Measurements from ENCODE around the gene CHEK2.
"Not testable (repeated sequence)": the region's sequence is repeated elsewhere in the genome, so short reads cannot be mapped to it uniquely, and the experiment has no call there.

Gene CHEK2

GRCh38 chr22:28689796-28690195, 51.8 kb downstream of the CHEK2 start:
- not testable (repeated sequence) for DNase-seq (ENCODE audit: low read depth)

GRCh38 chr22:28682966-28683365, 58.7 kb downstream of the CHEK2 start:
- DNase-seq (ENCODE audit: low read depth), result not testable (repeated sequence)

GRCh38 chr22:28680813-28681490, 60.7 kb downstream of the CHEK2 start:
- not testable (repeated sequence) for DNase-seq (ENCODE audit: low read depth)

GRCh38 chr22:28679611-28680287, 61.9 kb downstream of the CHEK2 start, which contains the start of gene TTC28:
Gene TTC28 (minus strand): TSS chr22:28679840. CDS start chr22:28679723, 117 bp downstream.
- peak; percentile 3 for DNase-seq (ENCODE audit: low read depth)

- not testable (repeated sequence) for DNase-seq (ENCODE audit: low read depth)
Measured at GRCh38 chr22:28678778-28679610, 62.6 kb downstream of the CHEK2 start.

GRCh38 chr22:28678170-28678569, 63.5 kb downstream of the CHEK2 start:
- not testable (repeated sequence) for DNase-seq (ENCODE audit: low read depth)

GRCh38 chr22:28674121-28674563, 67.5 kb downstream of the CHEK2 start:
- no peak for DNase-seq (ENCODE audit: low read depth)

- no peak for DNase-seq (ENCODE audit: low read depth)
Measured at GRCh38 chr22:28670756-28671155, 70.9 kb downstream of the CHEK2 start.

- DNase-seq (ENCODE audit: low read depth), result no peak
Measured at GRCh38 chr22:28670161-28670560, 71.5 kb downstream of the CHEK2 start.

- no peak for DNase-seq (ENCODE audit: low read depth)
Measured at GRCh38 chr22:28669387-28669786, 72.2 kb downstream of the CHEK2 start.

- not testable (repeated sequence) for DNase-seq (ENCODE audit: low read depth)
Measured at GRCh38 chr22:28663569-28663942, 78.1 kb downstream of the CHEK2 start.

- no peak for DNase-seq (ENCODE audit: low read depth)
Measured at GRCh38 chr22:28658448-28658847, 83.2 kb downstream of the CHEK2 start.

GRCh38 chr22:28656181-28656580, 85.4 kb downstream of the CHEK2 start:
- no peak for DNase-seq (ENCODE audit: low read depth)

GRCh38 chr22:28650463-28650862, 91.2 kb downstream of the CHEK2 start:
- no peak for DNase-seq (ENCODE audit: low read depth)

GRCh38 chr22:28648792-28649191, 92.8 kb downstream of the CHEK2 start:
- no peak for DNase-seq (ENCODE audit: low read depth)

GRCh38 chr22:28647216-28647615, 94.4 kb downstream of the CHEK2 start:
- no peak for DNase-seq (ENCODE audit: low read depth)

- no peak for DNase-seq (ENCODE audit: low read depth)
Measured at GRCh38 chr22:28639321-28639720, 102.3 kb downstream of the CHEK2 start.

Data from activated T-helper 9 cell treated with anti-CD3 and anti-CD28 coated beads, Interleukin-2, amount 50 U/mL, for 16 hours (primary cell).